Left forelimb (tissue), 1 donor: ENCODE results near the gene CCDC184.
"Not testable (repeated sequence)": the region's sequence is repeated elsewhere in the genome, so short reads cannot be mapped to it uniquely, and the experiment has no call there.

Experiments
- DNase-seq: peaks from one replicate; pipeline ENCODE4 v3.0.0-alpha.2; 2018; ENCODE audit warnings: low spot score

The CCDC184 gene

GRCh38 chr12:48183091-48183875 is at the start of gene CCDC184:
Gene CCDC184 (plus strand): TSS chr12:48183644. CDS start chr12:48184123, 479 bp downstream.
- DNase-seq = peak; percentile 78

- no peak for DNase-seq
These were observed 48.4 kb upstream of the CCDC184 start for GRCh38 chr12:48135027-48135426.

GRCh38 chr12:48142818-48143674 is 40.4 kb upstream of the CCDC184 start:
- no peak for DNase-seq

- DNase-seq = no peak
These were observed 39.5 kb upstream of the CCDC184 start for GRCh38 chr12:48143898-48144297.

GRCh38 chr12:48145981-48146380 is 37.5 kb upstream of the CCDC184 start:
- no peak for DNase-seq

- DNase-seq = no peak
These were observed 32.2 kb upstream of the CCDC184 start for GRCh38 chr12:48151103-48151771.

GRCh38 chr12:48155786-48156185 is 27.7 kb upstream of the CCDC184 start:
- not testable (repeated sequence) for DNase-seq

GRCh38 chr12:48156652-48157017 is 26.8 kb upstream of the CCDC184 start:
- DNase-seq = no peak

- DNase-seq = peak; percentile 98
These were observed 26.2 kb upstream of the CCDC184 start, which contains the start of gene ASB8 for GRCh38 chr12:48157018-48157888. Gene ASB8 (minus strand): TSS chr12:48157515. CDS start chr12:48153496, 4,019 bp downstream.

GRCh38 chr12:48157889-48158370 is 25.5 kb upstream of the CCDC184 start:
- DNase-seq = no peak

- no peak for DNase-seq
These were observed 23.4 kb upstream of the CCDC184 start for GRCh38 chr12:48160046-48160445.

GRCh38 chr12:48160807-48161206 is 22.6 kb upstream of the CCDC184 start:
- DNase-seq = no peak

GRCh38 chr12:48163150-48163747 is 20.2 kb upstream of the CCDC184 start:
- DNase-seq = no peak

GRCh38 chr12:48164451-48164850 is 19.0 kb upstream of the CCDC184 start:
- DNase-seq = no peak

- no peak for DNase-seq
These were observed 18.1 kb upstream of the CCDC184 start for GRCh38 chr12:48165089-48165981.

GRCh38 chr12:48169011-48169410 is 14.4 kb upstream of the CCDC184 start:
- no peak for DNase-seq

GRCh38 chr12:48175613-48176416 is 7.6 kb upstream of the CCDC184 start:
- DNase-seq = no peak

GRCh38 chr12:48176417-48176751 is 7.1 kb upstream of the CCDC184 start:
- DNase-seq = no peak

GRCh38 chr12:48177982-48178381 is 5.5 kb upstream of the CCDC184 start:
- no peak for DNase-seq
